NT2/D1 (cell line): ENCODE data around the gene CCDC149.

ENCODE experiments used
- YY1 ChIP-seq: IDR thresholded peaks from 2 replicates; pipeline ENCODE4 v1.6.1; 2011; ENCODE audit not compliant: insufficient read length, insufficient read depth
- ZNF274 ChIP-seq: IDR thresholded peaks from 2 replicates; pipeline ENCODE4 v1.6.1; 2011; ENCODE audit warnings: mild to moderate bottlenecking, low read depth, low read length

DNA sequence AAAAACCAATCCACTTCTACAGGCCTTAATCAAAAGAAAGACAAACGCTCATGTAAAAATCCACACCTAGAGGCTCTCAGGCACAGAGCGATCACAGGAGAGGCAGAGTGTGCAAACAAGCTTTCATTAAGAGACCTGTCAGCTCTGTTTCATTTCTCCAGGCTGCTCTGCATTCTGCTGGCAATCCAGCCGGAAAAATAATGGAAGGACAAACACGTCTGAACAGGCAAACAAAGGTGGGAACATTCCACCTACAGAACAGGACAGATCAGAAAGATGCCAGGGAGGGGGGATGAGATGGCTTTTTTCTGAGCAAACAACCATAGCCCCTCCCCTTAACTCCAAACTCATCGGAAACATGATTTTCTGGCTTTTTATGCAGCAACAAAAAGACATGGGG lies 107.8 kb downstream of the CCDC149 start:
- TF ChIP-seq YY1 (no peak), ZNF274 (no peak)
